ENCODE measurements around the gene CCDC174. TPM values are rescaled to one million over a fixed set of nuclear protein-coding genes. Genes with fewer than 3 reads are reported as not detected.

Gene CCDC174
- total and polyA plus RNA-seq, 10 of the 15 experiments (the other 5 are each of a cell fraction or from before 2014, with no cell fraction given): 11.6 to 31.3 (median 19.1) TPM

DNA sequence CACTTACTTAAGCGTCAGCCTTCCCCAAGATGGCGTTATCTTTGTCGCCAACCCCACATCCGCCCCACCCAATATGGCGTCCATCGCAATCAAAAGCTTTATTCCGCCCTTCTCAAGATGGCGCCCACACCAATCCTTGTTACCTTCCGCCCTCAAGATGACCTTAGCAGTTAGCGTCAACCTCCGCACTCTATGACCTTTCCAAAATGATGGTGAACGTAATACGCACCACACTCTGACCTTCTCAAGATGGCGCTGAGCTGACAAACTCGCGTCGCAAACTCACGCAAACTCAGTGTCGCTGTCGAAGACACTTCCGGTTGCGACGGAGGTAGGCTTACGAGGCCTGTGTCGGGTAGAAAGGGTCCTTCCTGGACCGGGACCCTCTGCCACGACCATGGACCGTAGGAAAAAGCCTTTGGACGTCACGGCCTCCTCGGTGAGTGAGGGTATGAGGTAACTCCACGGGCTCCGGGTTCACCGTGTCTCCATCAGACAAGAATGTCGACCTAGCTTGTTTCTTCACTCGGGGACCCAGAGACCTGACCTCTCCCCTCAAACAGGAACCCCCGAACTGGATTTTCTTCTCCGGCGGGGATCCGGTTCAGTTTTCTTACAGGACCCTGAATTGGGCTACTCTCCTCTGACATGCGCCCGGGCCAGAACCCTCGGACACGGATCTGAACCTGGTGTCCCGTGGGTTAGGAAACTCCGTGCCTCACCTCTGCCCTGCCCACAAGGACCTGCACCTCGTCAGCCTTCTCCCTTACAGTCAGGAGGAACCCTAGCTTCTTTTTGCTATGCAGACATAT is at the start of gene CCDC174 (continued):
- TF ChIP-seq, protein P1, sequence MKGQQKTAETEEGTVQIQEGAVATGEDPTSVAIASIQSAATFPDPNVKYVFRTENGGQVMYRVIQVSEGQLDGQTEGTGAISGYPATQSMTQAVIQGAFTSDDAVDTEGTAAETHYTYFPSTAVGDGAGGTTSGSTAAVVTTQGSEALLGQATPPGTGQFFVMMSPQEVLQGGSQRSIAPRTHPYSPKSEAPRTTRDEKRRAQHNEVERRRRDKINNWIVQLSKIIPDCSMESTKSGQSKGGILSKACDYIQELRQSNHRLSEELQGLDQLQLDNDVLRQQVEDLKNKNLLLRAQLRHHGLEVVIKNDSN (IDR thresholded peaks at IDR 0.05; ENCODE audit: borderline replicate concordance, extremely low read length, insufficient read depth, low read depth, low read length): no peak
- TF ChIP-seq MYB (IDR thresholded peaks at IDR 0.05; ENCODE audit: borderline replicate concordance, low read depth, low read length): peak; percentile 85; the same call in 1 of the 2 replicates
- no peak for TF ChIP-seq ZZZ3 (IDR thresholded peaks at IDR 0.05; ENCODE audit: control insufficient read depth, insufficient read length, low read depth)
- no peak for TF ChIP-seq TCF3 (IDR thresholded peaks at IDR 0.05; ENCODE audit: borderline replicate concordance, insufficient read depth, low read depth, low read length)
- TF ChIP-seq NRF1 (conservative IDR thresholded peaks at IDR 0.05; ENCODE audit: low read depth, low read length): peak; percentile 74
- TF ChIP-seq MEF2A (IDR thresholded peaks at IDR 0.05; ENCODE audit: insufficient read depth, low read depth, low read length): 0 out of 2 replicates have a peak, but pooled peaks have one; percentile 56
- peak; percentile 43; the same call in 1 of the 2 replicates for TF ChIP-seq RB1 (IDR thresholded peaks at IDR 0.05; ENCODE audit: borderline replicate concordance)
- TF ChIP-seq CBX5 (IDR thresholded peaks at IDR 0.05; ENCODE audit: low read depth): no peak; the same call in 1 of the 2 replicates
- peak; percentile 83; the same call in 1 of the 2 replicates for TF ChIP-seq SMAD5 (IDR thresholded peaks at IDR 0.05; ENCODE audit: low read depth)
- TF ChIP-seq EED (IDR thresholded peaks at IDR 0.05; ENCODE audit: low read depth): no peak
- no peak for TF ChIP-seq BRCA1 (IDR thresholded peaks at IDR 0.05; ENCODE audit: low read depth, low read length)
- TF ChIP-seq EZH2 (IDR thresholded peaks at IDR 0.05; ENCODE audit: borderline replicate concordance, control insufficient read depth, low read depth, low read length): no peak
- TF ChIP-seq RUNX3 (IDR thresholded peaks at IDR 0.05; ENCODE audit: low read length): peak; percentile 82
- TF ChIP-seq ZNF217 (IDR thresholded peaks at IDR 0.05): no peak
- TF ChIP-seq, protein P2, sequence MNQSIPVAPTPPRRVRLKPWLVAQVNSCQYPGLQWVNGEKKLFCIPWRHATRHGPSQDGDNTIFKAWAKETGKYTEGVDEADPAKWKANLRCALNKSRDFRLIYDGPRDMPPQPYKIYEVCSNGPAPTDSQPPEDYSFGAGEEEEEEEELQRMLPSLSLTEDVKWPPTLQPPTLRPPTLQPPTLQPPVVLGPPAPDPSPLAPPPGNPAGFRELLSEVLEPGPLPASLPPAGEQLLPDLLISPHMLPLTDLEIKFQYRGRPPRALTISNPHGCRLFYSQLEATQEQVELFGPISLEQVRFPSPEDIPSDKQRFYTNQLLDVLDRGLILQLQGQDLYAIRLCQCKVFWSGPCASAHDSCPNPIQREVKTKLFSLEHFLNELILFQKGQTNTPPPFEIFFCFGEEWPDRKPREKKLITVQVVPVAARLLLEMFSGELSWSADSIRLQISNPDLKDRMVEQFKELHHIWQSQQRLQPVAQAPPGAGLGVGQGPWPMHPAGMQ (IDR thresholded peaks at IDR 0.05; ENCODE audit: borderline replicate concordance): no peak
